ENCODE measurements around the gene GUK1. TPM values are rescaled to one million over a fixed set of nuclear protein-coding genes. Genes with fewer than 3 reads are reported as not detected.

GUK1 gene
- total RNA-seq, 4 donors from 2014 or later: 234 to 504 (median 299) TPM

GRCh38 chr1:228100822-228101613 is 39.1 kb upstream of the GUK1 start:
- Histone ChIP-seq H3K27ac (peak overlapping the region in 3 of 4 donors; percentile 24 to 95 (median 92)), H3K4me3 (no peak overlapping the region), H3K36me3 (peaks cover 0 to 64% of the 10 kb centered on the region in 2 donors), H3K27me3 (no peaks in the 10 kb centered on the region), H3K9me3 (no peaks in the 10 kb centered on the region), H3K4me1 (peaks cover 0 to 47% (median 19%) of the 10 kb centered on the region in 3 donors)
- peak; percentile 6 for TF ChIP-seq POLR2AphosphoS5 (IDR thresholded peaks at IDR 0.05)
- TF ChIP-seq EP300 (IDR thresholded peaks at IDR 0.05): no peak
- ATAC-seq: no peak
- 73% methylated on average over 4 of the region's 12 CpGs; no CpG with 5 or more reads in 1 of the 2 donors for WGBS, 2 donors (ENCODE audit: low coverage in 1 of 2)

GRCh38 chr1:228101614-228101993 is 38.5 kb upstream of the GUK1 start:
- H3K4me3 ChIP-seq: peak overlapping the region in 1 of 2 donors; percentile 93
- TF ChIP-seq POLR2A (IDR thresholded peaks at IDR 0.05) (no peak), EP300 (IDR thresholded peaks at IDR 0.05) (no peak), POLR2AphosphoS5 (IDR thresholded peaks at IDR 0.05) (no peak)
- H3K36me3 ChIP-seq: peaks cover 0 to 64% of the 10 kb centered on the region in 2 donors
- no peak for ATAC-seq
- peak overlapping the region in 3 of 4 donors; percentile 92 to 97 (median 95) for H3K27ac ChIP-seq
- H3K9me3 ChIP-seq: no peaks in the 10 kb centered on the region
- peaks cover 0 to 41% (median 15%) of the 10 kb centered on the region in 3 donors for H3K4me1 ChIP-seq
- no peaks in the 10 kb centered on the region for H3K27me3 ChIP-seq
- 70 to 80% methylated on average over 3 to 5 of the region's 15 CpGs for WGBS, 2 donors (ENCODE audit: low coverage in 1 of 2)

DNA sequence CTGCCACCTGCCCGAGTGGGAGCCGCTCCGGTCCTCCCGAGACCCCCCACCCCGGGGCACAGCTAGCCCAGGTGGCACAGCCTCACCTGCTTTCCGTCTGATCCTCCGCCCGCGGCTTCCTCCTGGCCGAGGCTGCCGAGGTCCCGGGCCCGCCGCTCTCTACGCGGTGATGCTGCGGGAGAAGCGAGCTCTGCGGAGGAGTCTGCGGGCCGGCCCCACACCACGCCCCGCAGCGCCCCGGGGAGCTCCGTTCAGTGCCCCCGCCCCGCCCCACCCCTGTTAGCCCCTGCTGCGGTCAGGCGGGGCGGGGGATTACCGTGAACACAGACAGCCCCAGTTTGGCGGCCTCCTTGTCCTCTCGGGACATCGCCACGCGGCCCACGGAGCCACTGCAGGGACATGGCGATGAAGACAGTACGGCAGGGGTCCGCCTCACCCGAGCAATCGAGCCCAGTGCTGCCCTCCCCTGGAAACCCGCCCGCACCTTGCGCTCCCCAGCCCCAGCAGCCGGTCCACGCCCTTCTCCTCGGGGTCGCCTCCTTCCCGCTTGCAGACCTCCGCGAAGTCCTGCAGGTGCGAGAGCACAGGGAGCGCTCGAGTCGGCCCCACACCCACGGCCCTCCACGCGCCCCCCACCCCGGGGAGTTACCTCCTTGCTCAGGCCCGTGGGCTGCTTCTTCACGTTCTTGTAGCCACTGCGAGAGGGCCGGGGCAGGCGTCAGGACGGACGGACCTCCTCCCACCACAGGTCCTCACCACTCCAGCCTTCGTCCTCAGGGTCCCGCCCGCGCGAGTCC is 37.9 kb upstream of the GUK1 start:
- WGBS, 2 donors (ENCODE audit: low coverage in 1 of 2): 0% methylated on average over 1 of the region's 73 CpGs
- TF ChIP-seq POLR2AphosphoS5 (IDR thresholded peaks at IDR 0.05) (no peak), EP300 (IDR thresholded peaks at IDR 0.05) (no peak)
- ATAC-seq: no peak
- Histone ChIP-seq H3K4me1 (peaks cover 0 to 37% (median 15%) of the 10 kb centered on the region in 3 donors), H3K9me3 (no peaks in the 10 kb centered on the region), H3K4me3 (peak overlapping the region; percentile 55 to 93), H3K27me3 (no peaks in the 10 kb centered on the region), H3K27ac (peak overlapping the region; percentile 71 to 97 (median 94)), H3K36me3 (peaks cover 0 to 64% of the 10 kb centered on the region in 2 donors)

DNA sequence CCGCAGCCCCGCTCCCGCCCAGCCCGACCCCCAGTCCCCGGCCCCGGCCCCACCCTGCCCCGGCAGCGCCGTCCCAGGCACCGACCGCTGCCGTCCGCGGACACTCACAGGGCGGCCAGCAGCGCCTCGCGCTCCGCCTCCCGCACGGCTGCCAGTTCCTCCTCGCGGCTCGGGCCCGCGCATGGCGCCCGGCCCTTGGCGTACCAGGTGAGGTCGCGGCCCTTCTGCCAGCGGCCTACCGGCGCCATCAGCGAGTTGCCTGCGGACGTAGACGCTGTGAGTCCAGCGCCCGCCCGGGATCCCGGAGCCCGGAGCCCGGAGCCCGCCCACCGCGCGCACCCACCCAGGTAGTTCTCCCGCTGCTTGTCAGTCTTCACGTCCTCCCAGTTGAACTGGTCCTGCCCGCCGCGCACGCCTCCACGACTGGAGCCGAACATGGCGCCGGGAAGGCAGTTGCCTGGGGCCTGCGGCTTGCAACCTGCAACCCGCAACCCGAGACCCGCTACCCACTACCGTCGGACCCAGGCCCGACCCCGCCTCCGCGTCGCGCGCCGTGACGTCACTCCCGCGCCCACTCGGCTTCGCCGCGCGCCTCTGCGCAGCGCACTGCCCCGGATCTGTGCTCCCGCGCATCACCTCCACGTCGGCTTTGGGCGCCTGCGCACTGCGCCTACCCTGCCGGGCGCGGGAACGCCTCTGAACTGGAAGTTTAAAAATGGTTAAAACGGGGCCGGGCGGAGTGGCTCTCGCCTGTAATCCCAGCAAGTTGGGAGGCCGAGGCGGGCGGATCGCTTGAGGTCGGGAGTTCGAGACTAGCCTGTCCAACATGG is 37.1 kb upstream of the GUK1 start, which contains the start of gene C1orf35:
Gene C1orf35 (minus strand): TSS at position 535 of the 830 bp plus-strand sequence. CDS start 98 bp downstream, at position 437.
- Histone ChIP-seq H3K27me3 (no peaks in the 10 kb centered on the region), H3K36me3 (peaks cover 0 to 64% of the 10 kb centered on the region in 2 donors), H3K9me3 (no peaks in the 10 kb centered on the region), H3K27ac (peak within 1 kb of the TSS; percentile 71 to 97 (median 94)), H3K4me1 (peaks cover 0 to 41% (median 17%) of the 10 kb centered on the region in 3 donors), H3K4me3 (peak within 1 kb of the TSS; percentile 55 to 93)
- WGBS, 2 donors (ENCODE audit: low coverage in 1 of 2): 0% methylated on average over 9 of the region's 104 CpGs; no CpG with 5 or more reads in 1 of the 2 donors
- ATAC-seq: peak; percentile 96
- TF ChIP-seq POLR2AphosphoS5 (IDR thresholded peaks at IDR 0.05): peak; percentile 74
- TF ChIP-seq, protein P1, sequence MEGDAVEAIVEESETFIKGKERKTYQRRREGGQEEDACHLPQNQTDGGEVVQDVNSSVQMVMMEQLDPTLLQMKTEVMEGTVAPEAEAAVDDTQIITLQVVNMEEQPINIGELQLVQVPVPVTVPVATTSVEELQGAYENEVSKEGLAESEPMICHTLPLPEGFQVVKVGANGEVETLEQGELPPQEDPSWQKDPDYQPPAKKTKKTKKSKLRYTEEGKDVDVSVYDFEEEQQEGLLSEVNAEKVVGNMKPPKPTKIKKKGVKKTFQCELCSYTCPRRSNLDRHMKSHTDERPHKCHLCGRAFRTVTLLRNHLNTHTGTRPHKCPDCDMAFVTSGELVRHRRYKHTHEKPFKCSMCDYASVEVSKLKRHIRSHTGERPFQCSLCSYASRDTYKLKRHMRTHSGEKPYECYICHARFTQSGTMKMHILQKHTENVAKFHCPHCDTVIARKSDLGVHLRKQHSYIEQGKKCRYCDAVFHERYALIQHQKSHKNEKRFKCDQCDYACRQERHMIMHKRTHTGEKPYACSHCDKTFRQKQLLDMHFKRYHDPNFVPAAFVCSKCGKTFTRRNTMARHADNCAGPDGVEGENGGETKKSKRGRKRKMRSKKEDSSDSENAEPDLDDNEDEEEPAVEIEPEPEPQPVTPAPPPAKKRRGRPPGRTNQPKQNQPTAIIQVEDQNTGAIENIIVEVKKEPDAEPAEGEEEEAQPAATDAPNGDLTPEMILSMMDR (IDR thresholded peaks at IDR 0.05): no peak
- TF ChIP-seq POLR2A (IDR thresholded peaks at IDR 0.05): peak; percentile 58 to 60
- no peak for TF ChIP-seq EP300 (IDR thresholded peaks at IDR 0.05)

- peak overlapping the region in 2 of 4 donors; percentile 92 to 95 for H3K27ac ChIP-seq
- no peaks in the 10 kb centered on the region for H3K9me3 ChIP-seq
- H3K4me1 ChIP-seq: peaks cover 3 to 51% (median 25%) of the 10 kb centered on the region in 3 donors
- 29 to 34% methylated on average over 1 to 3 of the region's 7 CpGs for WGBS, 2 donors (ENCODE audit: low coverage in 1 of 2)
- ATAC-seq: no peak
- no peaks in the 10 kb centered on the region for H3K27me3 ChIP-seq
- no peak for TF ChIP-seq POLR2A (IDR thresholded peaks at IDR 0.05)
- TF ChIP-seq EP300 (IDR thresholded peaks at IDR 0.05): no peak
- TF ChIP-seq, protein P1 (IDR thresholded peaks at IDR 0.05): no peak
- TF ChIP-seq POLR2AphosphoS5 (IDR thresholded peaks at IDR 0.05): no peak
- H3K36me3 ChIP-seq: peaks cover 0 to 48% of the 10 kb centered on the region in 2 donors
- H3K4me3 ChIP-seq: no peak overlapping the region
Measured at GRCh38 chr1:228104526-228105269, 35.4 kb upstream of the GUK1 start.

All from gastroesophageal sphincter (tissue), 4 donors.